ENCODE measurements around the gene TIMM29.

Gene TIMM29

GRCh38 chr19:10891405-10892086 lies 37.1 kb upstream of the TIMM29 start (continued):
- TF ChIP-seq ZNF302 (tag by site-specific recombination; IDR thresholded peaks at IDR 0.05; ENCODE audit: low read depth) (no peak), ZNF791 (tag by site-specific recombination; IDR thresholded peaks at IDR 0.05) (no peak), SCRT2 (tag by site-specific recombination; IDR thresholded peaks at IDR 0.05) (peak; percentile 74), PRDM2 (tag by site-specific recombination; IDR thresholded peaks at IDR 0.05; ENCODE audit: borderline replicate concordance) (no peak), ZBTB17 (tag by site-specific recombination; IDR thresholded peaks at IDR 0.05) (no peak), ZNF830 (tag by site-specific recombination; IDR thresholded peaks at IDR 0.05; ENCODE audit: low read depth) (no peak), ZNF423 (tag by site-specific recombination; IDR thresholded peaks at IDR 0.05) (no peak), OSR2 (tag by site-specific recombination; IDR thresholded peaks at IDR 0.05) (no peak), FEZF1 (tag by site-specific recombination; IDR thresholded peaks at IDR 0.05) (no peak), ZNF2 (tag by site-specific recombination; IDR thresholded peaks at IDR 0.05) (no peak), GLIS2 (tag by site-specific recombination; IDR thresholded peaks at IDR 0.05) (no peak), ZNF610 (tag by site-specific recombination; IDR thresholded peaks at IDR 0.05; ENCODE audit: borderline replicate concordance) (no peak), ZFHX2 (tag by site-specific recombination; conservative IDR thresholded peaks at IDR 0.05) (0 out of 2 replicates have a peak, but pooled peaks have one; percentile 21), ZNF174 (tag by site-specific recombination; IDR thresholded peaks at IDR 0.05) (no peak), ZIC2 (tag by site-specific recombination; IDR thresholded peaks at IDR 0.05) (peak; percentile 56), ZNF391 (tag by site-specific recombination; IDR thresholded peaks at IDR 0.05; ENCODE audit: borderline replicate concordance, low read depth) (no peak), ZBTB48 (tag by site-specific recombination; IDR thresholded peaks at IDR 0.05) (no peak), ZNF76 (tag by site-specific recombination; IDR thresholded peaks at IDR 0.05; ENCODE audit: borderline replicate concordance, low read depth) (no peak), ZNF530 (tag by site-specific recombination; IDR thresholded peaks at IDR 0.05; ENCODE audit: low read depth) (no peak), ZNF621 (tag by site-specific recombination; IDR thresholded peaks at IDR 0.05) (no peak), ZNF704 (tag by site-specific recombination; IDR thresholded peaks at IDR 0.05) (no peak), ZNF362 (tag by site-specific recombination; IDR thresholded peaks at IDR 0.05) (no peak), ZBTB21 (tag by site-specific recombination; IDR thresholded peaks at IDR 0.05) (no peak), ZNF529 (tag by site-specific recombination; IDR thresholded peaks at IDR 0.05; ENCODE audit: insufficient replicate concordance) (no peak), ZNF18 (tag by site-specific recombination; IDR thresholded peaks at IDR 0.05) (peak; percentile 70; the same call in 1 of the 2 replicates), SCRT1 (tag by site-specific recombination; IDR thresholded peaks at IDR 0.05; ENCODE audit: borderline replicate concordance) (peak; percentile 83; the same call in 1 of the 2 replicates), HOXC10 (CRISPR knock-in tag; IDR thresholded peaks at IDR 0.05) (no peak), PRDM1 (tag by site-specific recombination; IDR thresholded peaks at IDR 0.05) (peak; percentile 52; the same call in 1 of the 2 replicates), ZNF157 (tag by site-specific recombination; IDR thresholded peaks at IDR 0.05) (no peak)

Measured in HEK293 (cell line).